ENCODE measurements around the gene DDX20.
A peak's percentile ranks its signal among the peaks of the same experiment; 100 is the strongest.
"Not testable (repeated sequence)": the region's sequence is repeated elsewhere in the genome, so short reads cannot be mapped to it uniquely, and the experiment has no call there.

The DDX20 gene

GRCh38 chr1:111734426-111734825 is 21.3 kb upstream of the DDX20 start:
- FAIRE-seq, result no peak

GRCh38 chr1:111734856-111735255 is 20.8 kb upstream of the DDX20 start:
- FAIRE-seq, result no peak

- FAIRE-seq, result no peak
Observed at GRCh38 chr1:111735321-111735720, 20.4 kb upstream of the DDX20 start.

- no peak for FAIRE-seq
Observed at GRCh38 chr1:111735858-111736544, 19.7 kb upstream of the DDX20 start.

- FAIRE-seq, result no peak
Observed at GRCh38 chr1:111736548-111737215, 19.0 kb upstream of the DDX20 start.

GRCh38 chr1:111737216-111738132 is 18.2 kb upstream of the DDX20 start:
- no peak for FAIRE-seq

- FAIRE-seq, result no peak
Observed at GRCh38 chr1:111738133-111738435, 17.6 kb upstream of the DDX20 start.

- FAIRE-seq, result no peak
Observed at GRCh38 chr1:111738436-111739193, 17.1 kb upstream of the DDX20 start.

GRCh38 chr1:111739194-111739924 is 16.3 kb upstream of the DDX20 start, which contains the start of gene INKA2:
TSS of gene INKA2 (minus strand) at chr1:111739395. CDS start at chr1:111739242, 153 bp downstream.
- peak; percentile 79 for FAIRE-seq

- FAIRE-seq, result no peak
Observed at GRCh38 chr1:111739925-111740765, 15.6 kb upstream of the DDX20 start.

GRCh38 chr1:111742292-111742691 is 13.4 kb upstream of the DDX20 start:
- not testable (repeated sequence) for FAIRE-seq

- no peak for FAIRE-seq
Observed at GRCh38 chr1:111742938-111743549, 12.7 kb upstream of the DDX20 start.

- FAIRE-seq, result no peak
Observed at GRCh38 chr1:111743679-111744101, 12.0 kb upstream of the DDX20 start.

- no peak for FAIRE-seq
Observed at GRCh38 chr1:111745675-111746613, 9.8 kb upstream of the DDX20 start.

GRCh38 chr1:111746614-111746999 is 9.1 kb upstream of the DDX20 start:
- no peak for FAIRE-seq

- FAIRE-seq, result peak; percentile 66
Observed at GRCh38 chr1:111747282-111747734, 8.4 kb upstream of the DDX20 start.

GRCh38 chr1:111747947-111748346 is 7.8 kb upstream of the DDX20 start:
- no peak for FAIRE-seq

GRCh38 chr1:111749628-111750027 is 6.1 kb upstream of the DDX20 start:
- no peak for FAIRE-seq

- FAIRE-seq, result no peak
Observed at GRCh38 chr1:111750856-111751255, 4.8 kb upstream of the DDX20 start.

Measured in G401.6 (cell line).